SW 1271 (cell line): ENCODE measurements around the gene UTP14A.
"Not testable (repeated sequence)": the region's sequence is repeated elsewhere in the genome, so short reads cannot be mapped to it uniquely, and the experiment has no call there.

ENCODE experiments used
- DNase-seq, 2 experiments: peaks; one replicate each; lab custom pipeline; 2025; lab: John Stamatoyannopoulos, UW

Gene UTP14A

GRCh38 chrX:129905787-129906580 is at the start of gene UTP14A:
Gene UTP14A, plus strand, starts transcription at chrX:129906164. Its CDS starts 47 bp downstream, at chrX:129906211.
- DNase-seq: peak; percentile 69 to 70

- DNase-seq: not testable (repeated sequence)
Measured at GRCh38 chrX:129859134-129859533, 46.8 kb upstream of the UTP14A start.

GRCh38 chrX:129866321-129866720 is 39.6 kb upstream of the UTP14A start:
- DNase-seq: not testable (repeated sequence)

GRCh38 chrX:129872524-129872923 is 33.4 kb upstream of the UTP14A start:
- DNase-seq: no peak

GRCh38 chrX:129875669-129876068 is 30.3 kb upstream of the UTP14A start:
- DNase-seq: no peak

GRCh38 chrX:129876771-129877305 is 29.1 kb upstream of the UTP14A start:
- DNase-seq: peak; percentile 1 to 21

GRCh38 chrX:129877401-129877800 is 28.6 kb upstream of the UTP14A start:
- no peak for DNase-seq

GRCh38 chrX:129900054-129900453 is 5.9 kb upstream of the UTP14A start:
- DNase-seq: no peak

GRCh38 chrX:129908636-129909035 is 2.7 kb downstream of the UTP14A start:
- DNase-seq: no peak

- peak in 1 of 2 experiments; percentile 19 for DNase-seq
Measured at GRCh38 chrX:129925305-129926092, 19.5 kb downstream of the UTP14A start.

GRCh38 chrX:129930941-129931410 is 25.0 kb downstream of the UTP14A start:
- DNase-seq: no peak

- DNase-seq: peak; percentile 20 to 64
Measured at GRCh38 chrX:129931411-129932015, 25.5 kb downstream of the UTP14A start.

GRCh38 chrX:129932016-129932820 is 26.3 kb downstream of the UTP14A start:
- peak; percentile 26 to 53 for DNase-seq

GRCh38 chrX:129932821-129933321 is 26.9 kb downstream of the UTP14A start:
- DNase-seq: no peak

GRCh38 chrX:129933700-129934099 is 27.7 kb downstream of the UTP14A start:
- DNase-seq: no peak

GRCh38 chrX:129934461-129934860 is 28.5 kb downstream of the UTP14A start:
- DNase-seq: no peak

- DNase-seq: no peak
Measured at GRCh38 chrX:129934952-129935351, 29.0 kb downstream of the UTP14A start.

- no peak for DNase-seq
Measured at GRCh38 chrX:129938081-129938480, 32.1 kb downstream of the UTP14A start.

- DNase-seq: no peak
Measured at GRCh38 chrX:129939986-129940385, 34.0 kb downstream of the UTP14A start.

GRCh38 chrX:129940721-129941120 is 34.8 kb downstream of the UTP14A start:
- no peak for DNase-seq

GRCh38 chrX:129945131-129945530 is 39.2 kb downstream of the UTP14A start:
- DNase-seq: no peak
